Measurements from ENCODE around the gene TMEM143. TPM values are rescaled to one million over a fixed set of nuclear protein-coding genes. Genes with fewer than 3 reads are reported as not detected.
"Not testable (repeated sequence)": the region's sequence is repeated elsewhere in the genome, so short reads cannot be mapped to it uniquely, and the experiment has no call there.

The TMEM143 gene
- total RNA-seq, 1 donor from 2014 or later = 3.9 TPM

GRCh38 chr19:48329167-48329891 is 34.4 kb downstream of the TMEM143 start:
- no peak for DNase-seq

- no peak for DNase-seq
Observed at GRCh38 chr19:48325265-48325910, 38.4 kb downstream of the TMEM143 start, which contains the start of gene EMP3. EMP3 (plus strand) TSS chr19:48325552; CDS start chr19:48326845, 1,293 bp downstream.

- DNase-seq = peak; percentile 96
Observed at GRCh38 chr19:48321622-48322591, 41.8 kb downstream of the TMEM143 start.

- peak; percentile 54 for DNase-seq
Observed at GRCh38 chr19:48321372-48321621, 42.4 kb downstream of the TMEM143 start.

GRCh38 chr19:48319647-48320541 is 43.8 kb downstream of the TMEM143 start:
- peak; percentile 31 for DNase-seq

- DNase-seq = no peak
Observed at GRCh38 chr19:48318286-48318987, 45.3 kb downstream of the TMEM143 start.

GRCh38 chr19:48317708-48317960 is 46.1 kb downstream of the TMEM143 start:
- DNase-seq = not testable (repeated sequence)

- no peak for DNase-seq
Observed at GRCh38 chr19:48315712-48316111, 48.0 kb downstream of the TMEM143 start.

GRCh38 chr19:48311384-48311783 is 52.4 kb downstream of the TMEM143 start:
- no peak for DNase-seq

- DNase-seq = no peak
Observed at GRCh38 chr19:48310227-48310626, 53.5 kb downstream of the TMEM143 start.

- DNase-seq = not testable (repeated sequence)
Observed at GRCh38 chr19:48309731-48310130, 54.0 kb downstream of the TMEM143 start.

- DNase-seq = no peak
Observed at GRCh38 chr19:48308631-48309586, 54.8 kb downstream of the TMEM143 start.

- no peak for DNase-seq
Observed at GRCh38 chr19:48303866-48304265, 59.9 kb downstream of the TMEM143 start.

- no peak for DNase-seq
Observed at GRCh38 chr19:48303367-48303766, 60.4 kb downstream of the TMEM143 start.

GRCh38 chr19:48302600-48302959 is 61.2 kb downstream of the TMEM143 start:
- no peak for DNase-seq

GRCh38 chr19:48301886-48302599 is 61.7 kb downstream of the TMEM143 start:
- no peak for DNase-seq

GRCh38 chr19:48297975-48298374 is 65.8 kb downstream of the TMEM143 start:
- DNase-seq = no peak

GRCh38 chr19:48296963-48297734 is 66.6 kb downstream of the TMEM143 start:
- DNase-seq = no peak

- DNase-seq = no peak
Observed at GRCh38 chr19:48295458-48295857, 68.3 kb downstream of the TMEM143 start.
